Hepatocyte (in vitro differentiated cells): Measurements from ENCODE around the gene CLEC16A. TPM values are rescaled to one million over a fixed set of nuclear protein-coding genes. Genes with fewer than 3 reads are reported as not detected.
A peak's percentile ranks its signal among the peaks of the same experiment; 100 is the strongest.

Source experiments
- DNase-seq: peaks from one replicate; pipeline ENCODE4 v3.0.0-alpha.2; 2016; ENCODE audit warnings: low spot score
- H2AFZ ChIP-seq: fragments of 200-600 bp; sonication (generic); 2 replicates; pipeline ENCODE4 v1.6.0; 2016; ENCODE audit warnings: antibody characterized with exemption, mild to moderate bottlenecking
- H3K27ac ChIP-seq: fragments of 200-600 bp; sonication (generic); 2 replicates; pipeline ENCODE4 v1.5.1; 2016; ENCODE audit warnings: mild to moderate bottlenecking
- H3K27me3 ChIP-seq: fragments of 200-600 bp; sonication (generic); 2 replicates; pipeline ENCODE4 v1.6.1; 2016
- H3K36me3 ChIP-seq: fragments of 200-600 bp; sonication (generic); replicated peaks from 2 replicates; pipeline ENCODE4 v1.5.1; 2016; ENCODE audit warnings: low read depth; ENCODE audit not compliant: insufficient read depth
- H3K4me1 ChIP-seq: fragments of 200-600 bp; sonication (generic); 2 replicates; pipeline ENCODE4 v1.5.1; 2016; ENCODE audit warnings: mild to moderate bottlenecking, moderate library complexity; ENCODE audit not compliant: insufficient read depth
- H3K4me2 ChIP-seq: fragments of 200-600 bp; sonication (generic); 2 replicates; pipeline ENCODE4 v1.6.0; 2016
- H3K4me3 ChIP-seq: fragments of 200-600 bp; sonication (generic); 2 replicates; pipeline ENCODE4 v1.5.1; 2016; ENCODE audit warnings: mild to moderate bottlenecking
- H3K79me2 ChIP-seq: fragments of 200-600 bp; sonication (generic); 2 replicates; pipeline ENCODE4 v1.6.0; 2017; ENCODE audit warnings: mild to moderate bottlenecking
- H3K9me2 ChIP-seq: fragments of 200-600 bp; sonication (generic); replicated peaks from 2 replicates; pipeline ENCODE4 v1.6.0; 2017; ENCODE audit warnings: mild to moderate bottlenecking; ENCODE audit not compliant: insufficient read depth
- H3K9me3 ChIP-seq: fragments of 200-600 bp; sonication (generic); 2 replicates; pipeline ENCODE4 v1.5.1; 2016; ENCODE audit warnings: low read depth, mild to moderate bottlenecking
- H4K20me1 ChIP-seq: fragments of 200-600 bp; sonication (generic); 2 replicates; pipeline ENCODE4 v1.6.0; 2016; ENCODE audit warnings: mild to moderate bottlenecking; ENCODE audit not compliant: insufficient read depth, poor library complexity, severe bottlenecking
- EZH2 ChIP-seq: fragments of 200-600 bp; sonication (generic); IDR thresholded peaks from 2 replicates; pipeline ENCODE4 v1.6.1; 2016; ENCODE audit warnings: antibody characterized with exemption, mild to moderate bottlenecking, borderline replicate concordance
- EZH2phosphoT487 ChIP-seq: fragments of 200-600 bp; sonication (generic); IDR thresholded peaks from one replicate; pipeline ENCODE4 v1.6.1; 2018; ENCODE audit warnings: antibody characterized with exemption, mild to moderate bottlenecking, low read depth, moderate library complexity; ENCODE audit not compliant: unreplicated experiment, severe bottlenecking
- WGBS: methylation state at CpG from one replicate; pipeline ENCODE4 v1.1.6; 2016; ENCODE audit warnings: low lambda C conversion rate; ENCODE audit errors: missing lambda C conversion rate; 5-methylcytosine and 5-hydroxymethylcytosine counted together
- polyA plus RNA-seq: library from polyadenylated mRNA; unstranded; fragments of >200 nt; fragmentation: Nextera tagmentation; extraction: Ambion mirVana; gene quantifications from 2 replicates; pipeline ENCODE4 v1.2.1, GENCODE V29; 2016
- total RNA-seq: library from RNA; depleted of rRNA; stranded (reverse); fragments of >200 nt; gene quantifications from 2 replicates; pipeline ENCODE4 v1.2.3, GENCODE V29; 2014
- TF ChIP-seq, protein P1 (sequence below): fragments of 200-600 bp; sonication (generic); IDR thresholded peaks from 2 replicates; pipeline ENCODE4 v1.5.1; 2016; ENCODE audit warnings: antibody characterized with exemption, mild to moderate bottlenecking; ENCODE audit not compliant: poor library complexity

The CLEC16A gene
- total and polyA plus RNA-seq, 2 experiments from 2014 or later: 22.3 to 22.6 TPM

DNA sequence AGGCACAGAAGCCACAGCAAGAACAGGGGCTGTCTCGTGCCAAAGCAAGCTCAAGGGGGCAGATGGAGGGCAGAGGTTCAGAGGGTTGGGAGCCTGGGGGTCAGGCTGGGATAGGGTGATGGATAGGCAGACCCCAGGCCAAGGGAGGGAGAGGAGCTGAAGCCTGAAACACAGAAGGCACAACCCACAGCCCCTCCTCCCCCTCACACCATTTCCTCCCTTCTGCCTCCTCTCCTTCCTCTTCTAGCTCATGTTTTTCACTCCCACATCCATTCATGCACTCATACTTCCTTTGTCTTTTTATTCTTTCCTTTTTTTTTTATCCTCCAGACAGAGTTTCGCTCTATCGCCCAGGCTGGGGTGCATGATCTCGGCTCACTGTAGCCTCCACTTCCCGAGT is 250.5 kb downstream of the CLEC16A start:
- DNase-seq: no peak
- H3K27ac ChIP-seq: no peak overlapping the region
- no peak for TF ChIP-seq EZH2
- TF ChIP-seq, protein P1, sequence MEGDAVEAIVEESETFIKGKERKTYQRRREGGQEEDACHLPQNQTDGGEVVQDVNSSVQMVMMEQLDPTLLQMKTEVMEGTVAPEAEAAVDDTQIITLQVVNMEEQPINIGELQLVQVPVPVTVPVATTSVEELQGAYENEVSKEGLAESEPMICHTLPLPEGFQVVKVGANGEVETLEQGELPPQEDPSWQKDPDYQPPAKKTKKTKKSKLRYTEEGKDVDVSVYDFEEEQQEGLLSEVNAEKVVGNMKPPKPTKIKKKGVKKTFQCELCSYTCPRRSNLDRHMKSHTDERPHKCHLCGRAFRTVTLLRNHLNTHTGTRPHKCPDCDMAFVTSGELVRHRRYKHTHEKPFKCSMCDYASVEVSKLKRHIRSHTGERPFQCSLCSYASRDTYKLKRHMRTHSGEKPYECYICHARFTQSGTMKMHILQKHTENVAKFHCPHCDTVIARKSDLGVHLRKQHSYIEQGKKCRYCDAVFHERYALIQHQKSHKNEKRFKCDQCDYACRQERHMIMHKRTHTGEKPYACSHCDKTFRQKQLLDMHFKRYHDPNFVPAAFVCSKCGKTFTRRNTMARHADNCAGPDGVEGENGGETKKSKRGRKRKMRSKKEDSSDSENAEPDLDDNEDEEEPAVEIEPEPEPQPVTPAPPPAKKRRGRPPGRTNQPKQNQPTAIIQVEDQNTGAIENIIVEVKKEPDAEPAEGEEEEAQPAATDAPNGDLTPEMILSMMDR: no peak
- TF ChIP-seq EZH2phosphoT487: no peak
- H2AFZ ChIP-seq: no peak overlapping the region
- H3K4me3 ChIP-seq: no peak overlapping the region
- no peak overlapping the region for H3K4me2 ChIP-seq
- no peaks in the 10 kb centered on the region for H3K79me2 ChIP-seq
- H3K27me3 ChIP-seq: no peaks in the 10 kb centered on the region
- whole genome bisulfite sequencing: 85% methylated on average over 5 of the region's 5 CpGs
- no peaks in the 10 kb centered on the region for H3K9me2 ChIP-seq
- H4K20me1 ChIP-seq: no peaks in the 10 kb centered on the region
- no peaks in the 10 kb centered on the region for H3K4me1 ChIP-seq
- H3K36me3 ChIP-seq: no peaks in the 10 kb centered on the region
- no peaks in the 10 kb centered on the region for H3K9me3 ChIP-seq

DNA sequence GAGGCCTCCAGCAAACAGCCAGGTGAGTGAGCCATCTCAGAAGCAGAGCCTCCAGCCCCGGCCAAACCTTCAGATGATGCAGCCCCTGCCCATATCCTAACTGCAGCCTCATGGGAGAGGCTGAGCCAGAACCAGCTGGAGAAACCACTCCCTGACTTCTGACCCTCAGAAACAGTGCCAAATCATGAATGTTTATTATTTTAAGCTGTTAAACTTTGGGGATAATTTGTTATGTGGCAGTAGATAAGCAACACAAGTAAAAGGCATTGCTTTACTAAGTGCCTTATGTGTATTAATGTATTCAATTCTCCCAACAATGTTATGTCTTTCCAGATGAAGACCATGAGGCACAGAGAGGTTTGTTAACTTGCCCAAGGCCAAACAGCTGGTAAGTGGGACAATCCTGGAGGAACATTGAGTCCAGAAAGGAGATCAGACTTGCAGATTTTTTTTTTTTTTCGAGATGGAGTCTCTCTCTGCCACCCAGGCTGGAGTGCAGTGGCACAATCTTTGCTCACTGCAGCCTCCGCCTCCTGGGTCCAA is 252.0 kb downstream of the CLEC16A start:
- no peak overlapping the region for H3K4me3 ChIP-seq
- no peaks in the 10 kb centered on the region for H4K20me1 ChIP-seq
- no peak overlapping the region for H3K27ac ChIP-seq
- H3K79me2 ChIP-seq: no peaks in the 10 kb centered on the region
- 75% methylated on average over 3 of the region's 3 CpGs for WGBS
- no peaks in the 10 kb centered on the region for H3K9me2 ChIP-seq
- no peaks in the 10 kb centered on the region for H3K36me3 ChIP-seq
- no peaks in the 10 kb centered on the region for H3K27me3 ChIP-seq
- no peaks in the 10 kb centered on the region for H3K4me1 ChIP-seq
- DNase-seq: no peak
- H2AFZ ChIP-seq: no peak overlapping the region
- H3K4me2 ChIP-seq: no peak overlapping the region
- TF ChIP-seq EZH2phosphoT487 (no peak), EZH2 (no peak)
- TF ChIP-seq, protein P1: no peak
- H3K9me3 ChIP-seq: no peaks in the 10 kb centered on the region

DNA sequence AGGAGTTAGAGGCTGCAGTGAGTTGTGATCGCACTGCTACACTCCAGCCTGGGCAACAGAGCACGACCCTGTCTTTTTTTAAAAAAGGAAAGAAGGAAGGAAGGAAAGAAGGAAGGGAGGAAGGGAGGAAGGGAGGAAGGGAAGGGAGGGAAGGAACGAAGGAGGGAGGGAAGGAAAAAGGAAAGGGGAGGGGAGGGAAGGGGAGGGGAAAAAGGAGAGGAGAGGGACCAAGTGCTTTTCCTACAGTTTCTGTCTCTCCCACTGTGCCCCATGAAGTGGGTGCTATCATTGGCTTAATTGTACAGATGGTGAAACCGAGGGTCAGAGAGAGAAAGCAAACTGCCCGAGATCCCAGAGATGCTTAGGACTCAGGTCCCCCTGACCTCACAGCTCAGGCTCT is 254.0 kb downstream of the CLEC16A start:
- Histone ChIP-seq H2AFZ (no peak overlapping the region), H3K79me2 (no peaks in the 10 kb centered on the region), H3K27ac (no peak overlapping the region), H3K9me3 (no peaks in the 10 kb centered on the region), H3K9me2 (no peaks in the 10 kb centered on the region), H3K4me2 (no peak overlapping the region), H4K20me1 (no peaks in the 10 kb centered on the region), H3K36me3 (no peaks in the 10 kb centered on the region), H3K27me3 (no peaks in the 10 kb centered on the region), H3K4me1 (peaks cover 7% of the 10 kb centered on the region), H3K4me3 (no peak overlapping the region)
- no peak for DNase-seq
- 88% methylated on average over 4 of the region's 5 CpGs for WGBS
- no peak for TF ChIP-seq EZH2phosphoT487
- no peak for TF ChIP-seq EZH2
- TF ChIP-seq, protein P1: no peak

DNA sequence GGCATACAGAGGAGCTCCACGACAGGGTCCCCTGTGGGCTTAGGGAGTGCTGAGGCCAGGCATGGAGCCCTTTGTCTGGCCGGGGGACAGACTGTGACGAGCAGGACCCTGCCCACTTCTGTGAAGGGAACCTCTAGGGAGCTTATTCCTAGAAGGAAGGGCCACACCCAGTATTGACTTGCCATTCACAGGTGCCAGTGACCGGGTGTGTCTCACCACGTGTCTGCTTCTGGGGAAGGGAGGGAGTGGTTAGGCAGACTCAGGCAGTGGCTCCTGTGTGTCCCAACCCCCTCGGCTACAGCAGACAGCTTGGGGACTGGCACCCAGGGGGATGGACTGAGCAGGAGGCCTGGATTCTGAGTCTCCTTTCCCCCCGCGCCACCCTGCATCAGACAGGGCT is 254.5 kb downstream of the CLEC16A start:
- DNase-seq: peak; percentile 42
- peaks cover 7% of the 10 kb centered on the region for H3K4me1 ChIP-seq

More for the DNA sequence above, 254.5 kb downstream of the CLEC16A start:
- H3K9me3 ChIP-seq: no peaks in the 10 kb centered on the region
- 62% methylated on average over 8 of the region's 8 CpGs for WGBS
- no peaks in the 10 kb centered on the region for H4K20me1 ChIP-seq
- no peak overlapping the region for H2AFZ ChIP-seq
- TF ChIP-seq, protein P1: no peak
- TF ChIP-seq EZH2 (no peak), EZH2phosphoT487 (no peak)
- H3K9me2 ChIP-seq: no peaks in the 10 kb centered on the region
- H3K27ac ChIP-seq: no peak overlapping the region
- H3K27me3 ChIP-seq: no peaks in the 10 kb centered on the region
- H3K4me2 ChIP-seq: no peak overlapping the region
- no peak overlapping the region for H3K4me3 ChIP-seq
- no peaks in the 10 kb centered on the region for H3K79me2 ChIP-seq
- H3K36me3 ChIP-seq: no peaks in the 10 kb centered on the region
